Neural progenitor cell (in vitro differentiated cells): ENCODE measurements around the gene E4F1. TPM values are rescaled to one million over a fixed set of nuclear protein-coding genes. Genes with fewer than 3 reads are reported as not detected.

Experiments
- DNase-seq: peaks from one replicate; pipeline ENCODE4 v3.0.0-alpha.2; 2016; ENCODE audit warnings: low spot score
- H2AFZ ChIP-seq: fragments of 200-600 bp; sonication (generic); replicated peaks from 2 replicates; pipeline ENCODE4 v1.6.1; 2016; ENCODE audit warnings: antibody characterized with exemption
- H3F3A ChIP-seq: fragments of 200-600 bp; sonication (generic); 2 replicates; pipeline ENCODE4 v1.6.1; 2016; ENCODE audit warnings: antibody characterized with exemption, low read depth
- H3K27ac ChIP-seq: fragments of 200-600 bp; sonication (generic); 2 replicates; pipeline ENCODE4 v1.5.1; 2016; ENCODE audit warnings: mild to moderate bottlenecking
- H3K27me3 ChIP-seq: fragments of 200-600 bp; sonication (generic); 2 replicates; pipeline ENCODE4 v1.6.1; 2016; ENCODE audit warnings: mild to moderate bottlenecking, moderate library complexity
- H3K36me3 ChIP-seq: fragments of 200-600 bp; sonication (generic); 2 replicates; pipeline ENCODE4 v1.5.1; 2016
- H3K4me1 ChIP-seq: fragments of 200-600 bp; sonication (generic); 2 replicates; pipeline ENCODE4 v1.6.1; 2016; ENCODE audit warnings: mixed run types
- H3K4me2 ChIP-seq: fragments of 200-600 bp; sonication (generic); 2 replicates; pipeline ENCODE4 v1.6.1; 2016
- H3K4me3 ChIP-seq: fragments of 200-600 bp; sonication (generic); 2 replicates; pipeline ENCODE4 v1.5.1; 2016
- H3K79me2 ChIP-seq: fragments of 200-600 bp; sonication (generic); 2 replicates; pipeline ENCODE4 v1.6.1; 2016; ENCODE audit warnings: low read depth
- H3K9ac ChIP-seq: fragments of 200-600 bp; sonication (generic); 2 replicates; pipeline ENCODE4 v1.6.1; 2016
- H3K9me3 ChIP-seq: fragments of 200-600 bp; sonication (generic); 2 replicates; pipeline ENCODE4 v1.5.1; 2016; ENCODE audit warnings: low read depth
- H4K20me1 ChIP-seq: fragments of 200-600 bp; sonication (generic); 2 replicates; pipeline ENCODE4 v1.6.1; 2016; ENCODE audit warnings: low read depth
- H3K27ac Mint-ChIP-seq: 3 replicates; pipeline ENCODE4 v1.8.0; 2021; ENCODE audit warnings: mixed read lengths
- H3K27me3 Mint-ChIP-seq: 2 replicates; pipeline ENCODE4 v1.8.0; 2022; ENCODE audit warnings: low read depth, mild to moderate bottlenecking, inconsistent platforms, moderate library complexity, mixed read lengths; ENCODE audit not compliant: insufficient read depth
- H3K36me3 Mint-ChIP-seq: 3 replicates; pipeline ENCODE4 v1.8.0; 2021; ENCODE audit warnings: mixed read lengths
- H3K4me1 Mint-ChIP-seq: 3 replicates; pipeline ENCODE4 v1.8.0; 2021; ENCODE audit warnings: mixed read lengths
- H3K4me3 Mint-ChIP-seq: 3 replicates; pipeline ENCODE4 v1.8.0; 2021; ENCODE audit warnings: mild to moderate bottlenecking, moderate library complexity, mixed read lengths
- H3K9me3 Mint-ChIP-seq: 3 replicates; pipeline ENCODE4 v1.8.0; 2020; ENCODE audit warnings: mixed read lengths
- EZH2 ChIP-seq: fragments of 200-600 bp; sonication (generic); IDR thresholded peaks from 2 replicates; pipeline ENCODE4 v1.6.1; 2017; ENCODE audit warnings: antibody characterized with exemption, mild to moderate bottlenecking, moderate library complexity
- EZH2phosphoT487 ChIP-seq: fragments of 200-600 bp; sonication (generic); IDR thresholded peaks from 2 replicates; pipeline ENCODE4 v1.6.1; 2017; ENCODE audit warnings: antibody characterized with exemption
- total RNA-seq: library from RNA; depleted of rRNA; stranded (reverse); fragments of >200 nt; gene quantifications from 2 replicates; pipeline ENCODE4 v1.2.3, GENCODE V29; 2015; ENCODE audit warnings: low replicate concordance
- TF ChIP-seq, protein P1 (sequence below): fragments of 200-600 bp; sonication (generic); IDR thresholded peaks from 2 replicates; pipeline ENCODE4 v1.5.1; 2017; ENCODE audit warnings: antibody characterized with exemption, mild to moderate bottlenecking

The E4F1 gene
- total RNA-seq, 1 donor from 2014 or later, result 7.4 TPM

GRCh38 chr16:2244301-2244700 lies 20.9 kb downstream of the E4F1 start:
- Mint-ChIP-seq H3K36me3 (peaks cover 9% of the 10 kb centered on the region), H3K4me1 (no peaks in the 10 kb centered on the region), H3K27me3 (peaks cover 6% of the 10 kb centered on the region), H3K9me3 (no peaks in the 10 kb centered on the region), H3K4me3 (no peak overlapping the region), H3K27ac (no peak overlapping the region)
- no peaks in the 10 kb centered on the region for H3K27me3 ChIP-seq
- no peak overlapping the region for H3K9ac ChIP-seq
- H3K4me2 ChIP-seq, result no peak overlapping the region
- no peaks in the 10 kb centered on the region for H3K9me3 ChIP-seq
- H3F3A ChIP-seq, result peaks cover 7% of the 10 kb centered on the region
- no peak overlapping the region for H3K27ac ChIP-seq
- peaks cover 10% of the 10 kb centered on the region for H4K20me1 ChIP-seq
- H3K79me2 ChIP-seq, result peaks cover 24% of the 10 kb centered on the region
- H2AFZ ChIP-seq, result no peak overlapping the region
- TF ChIP-seq, protein P1, sequence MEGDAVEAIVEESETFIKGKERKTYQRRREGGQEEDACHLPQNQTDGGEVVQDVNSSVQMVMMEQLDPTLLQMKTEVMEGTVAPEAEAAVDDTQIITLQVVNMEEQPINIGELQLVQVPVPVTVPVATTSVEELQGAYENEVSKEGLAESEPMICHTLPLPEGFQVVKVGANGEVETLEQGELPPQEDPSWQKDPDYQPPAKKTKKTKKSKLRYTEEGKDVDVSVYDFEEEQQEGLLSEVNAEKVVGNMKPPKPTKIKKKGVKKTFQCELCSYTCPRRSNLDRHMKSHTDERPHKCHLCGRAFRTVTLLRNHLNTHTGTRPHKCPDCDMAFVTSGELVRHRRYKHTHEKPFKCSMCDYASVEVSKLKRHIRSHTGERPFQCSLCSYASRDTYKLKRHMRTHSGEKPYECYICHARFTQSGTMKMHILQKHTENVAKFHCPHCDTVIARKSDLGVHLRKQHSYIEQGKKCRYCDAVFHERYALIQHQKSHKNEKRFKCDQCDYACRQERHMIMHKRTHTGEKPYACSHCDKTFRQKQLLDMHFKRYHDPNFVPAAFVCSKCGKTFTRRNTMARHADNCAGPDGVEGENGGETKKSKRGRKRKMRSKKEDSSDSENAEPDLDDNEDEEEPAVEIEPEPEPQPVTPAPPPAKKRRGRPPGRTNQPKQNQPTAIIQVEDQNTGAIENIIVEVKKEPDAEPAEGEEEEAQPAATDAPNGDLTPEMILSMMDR, result peak; percentile 12
- TF ChIP-seq EZH2phosphoT487, result no peak
- no peaks in the 10 kb centered on the region for H3K4me1 ChIP-seq
- no peaks in the 10 kb centered on the region for H3K36me3 ChIP-seq
- no peak overlapping the region for H3K4me3 ChIP-seq
- DNase-seq, result peak; percentile 22

- H3K9me3 Mint-ChIP-seq, result no peaks in the 10 kb centered on the region
- Histone ChIP-seq H3K9ac (no peak overlapping the region), H3K79me2 (peaks cover 32% of the 10 kb centered on the region), H3K36me3 (no peaks in the 10 kb centered on the region), H3F3A (no peaks in the 10 kb centered on the region), H4K20me1 (peaks cover 3% of the 10 kb centered on the region), H2AFZ (no peak overlapping the region), H3K4me3 (no peak overlapping the region), H3K4me2 (no peak overlapping the region), H3K27me3 (no peaks in the 10 kb centered on the region), H3K9me3 (no peaks in the 10 kb centered on the region), H3K27ac (no peak overlapping the region), H3K4me1 (peaks cover 3% of the 10 kb centered on the region)
- peaks cover 8% of the 10 kb centered on the region for H3K36me3 Mint-ChIP-seq
- no peak for DNase-seq
- H3K27me3 Mint-ChIP-seq, result peaks cover 6% of the 10 kb centered on the region
- no peak overlapping the region for H3K27ac Mint-ChIP-seq
- TF ChIP-seq EZH2phosphoT487 (no peak), EZH2 (no peak)
- TF ChIP-seq, protein P1, result no peak
- H3K4me1 Mint-ChIP-seq, result peaks cover 2% of the 10 kb centered on the region
- H3K4me3 Mint-ChIP-seq, result no peak overlapping the region
Observed at GRCh38 chr16:2244926-2245795, 21.8 kb downstream of the E4F1 start.

GRCh38 chr16:2246301-2246885 lies 23.0 kb downstream of the E4F1 start:
- H3K27me3 Mint-ChIP-seq, result peaks cover 8% of the 10 kb centered on the region
- H2AFZ ChIP-seq, result no peak overlapping the region
- H4K20me1 ChIP-seq, result peaks cover 6% of the 10 kb centered on the region
- no peaks in the 10 kb centered on the region for H3K9me3 Mint-ChIP-seq
- no peaks in the 10 kb centered on the region for H3K9me3 ChIP-seq
- no peak for DNase-seq
- H3K36me3 Mint-ChIP-seq, result peaks cover 8% of the 10 kb centered on the region
- peaks cover 6% of the 10 kb centered on the region for H3K4me1 ChIP-seq
- no peak overlapping the region for H3K4me2 ChIP-seq
- peaks cover 42% of the 10 kb centered on the region for H3K79me2 ChIP-seq
- H3K9ac ChIP-seq, result no peak overlapping the region
- no peak overlapping the region for H3K4me3 Mint-ChIP-seq
- H3K27me3 ChIP-seq, result no peaks in the 10 kb centered on the region
- H3K27ac Mint-ChIP-seq, result no peak overlapping the region
- no peak for TF ChIP-seq EZH2
- TF ChIP-seq, protein P1, result no peak
- no peak for TF ChIP-seq EZH2phosphoT487
- no peak overlapping the region for H3K27ac ChIP-seq
- no peak overlapping the region for H3K4me3 ChIP-seq
- no peaks in the 10 kb centered on the region for H3K36me3 ChIP-seq
- peaks cover 5% of the 10 kb centered on the region for H3K4me1 Mint-ChIP-seq
- H3F3A ChIP-seq, result peaks cover 3% of the 10 kb centered on the region
